ENCODE measurements around the gene MALL. TPM values are rescaled to one million over a fixed set of nuclear protein-coding genes. Genes with fewer than 3 reads are reported as not detected.

Gene MALL
- total and polyA plus RNA-seq, 2 of the 13 experiments (the other 11 are each of a cell fraction or from before 2014, with no cell fraction given) = not detected

- TF ChIP-seq, protein P1, sequence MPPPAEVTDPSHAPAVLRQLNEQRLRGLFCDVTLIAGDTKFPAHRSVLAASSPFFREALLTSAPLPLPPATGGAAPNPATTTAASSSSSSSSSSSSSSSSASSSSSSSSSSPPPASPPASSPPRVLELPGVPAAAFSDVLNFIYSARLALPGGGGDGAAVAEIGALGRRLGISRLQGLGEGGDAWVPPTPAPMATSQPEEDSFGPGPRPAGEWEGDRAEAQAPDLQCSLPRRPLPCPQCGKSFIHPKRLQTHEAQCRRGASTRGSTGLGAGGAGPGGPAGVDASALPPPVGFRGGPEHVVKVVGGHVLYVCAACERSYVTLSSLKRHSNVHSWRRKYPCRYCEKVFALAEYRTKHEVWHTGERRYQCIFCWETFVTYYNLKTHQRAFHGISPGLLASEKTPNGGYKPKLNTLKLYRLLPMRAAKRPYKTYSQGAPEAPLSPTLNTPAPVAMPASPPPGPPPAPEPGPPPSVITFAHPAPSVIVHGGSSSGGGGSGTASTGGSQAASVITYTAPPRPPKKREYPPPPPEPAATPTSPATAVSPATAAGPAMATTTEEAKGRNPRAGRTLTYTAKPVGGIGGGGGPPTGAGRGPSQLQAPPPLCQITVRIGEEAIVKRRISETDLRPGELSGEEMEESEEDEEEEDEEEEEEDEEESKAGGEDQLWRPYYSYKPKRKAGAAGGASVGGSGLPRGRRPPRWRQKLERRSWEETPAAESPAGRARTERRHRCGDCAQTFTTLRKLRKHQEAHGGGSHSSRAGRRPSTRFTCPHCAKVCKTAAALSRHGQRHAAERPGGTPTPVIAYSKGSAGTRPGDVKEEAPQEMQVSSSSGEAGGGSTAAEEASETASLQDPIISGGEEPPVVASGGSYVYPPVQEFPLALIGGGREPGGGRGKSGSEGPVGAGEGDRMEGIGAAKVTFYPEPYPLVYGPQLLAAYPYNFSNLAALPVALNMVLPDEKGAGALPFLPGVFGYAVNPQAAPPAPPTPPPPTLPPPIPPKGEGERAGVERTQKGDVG (CRISPR knock-in tag; IDR thresholded peaks at IDR 0.05; ENCODE audit: borderline replicate concordance) = no peak
- TF ChIP-seq ZSCAN29 (CRISPR knock-in tag; conservative IDR thresholded peaks at IDR 0.05) (peak; percentile 65; the same call in 1 of the 2 replicates), NAIF1 (CRISPR knock-in tag; IDR thresholded peaks at IDR 0.05; ENCODE audit: borderline replicate concordance) (no peak), FOXA3 (CRISPR knock-in tag; IDR thresholded peaks at IDR 0.05) (peak; percentile 82), RBAK (CRISPR knock-in tag; IDR thresholded peaks at IDR 0.05) (no peak), GLI4 (CRISPR knock-in tag; IDR thresholded peaks at IDR 0.05; ENCODE audit: borderline replicate concordance) (no peak), SOX5 (CRISPR knock-in tag; IDR thresholded peaks at IDR 0.05; ENCODE audit: borderline replicate concordance) (peak; percentile 76), ZNF556 (CRISPR knock-in tag; IDR thresholded peaks at IDR 0.05; ENCODE audit: borderline replicate concordance) (no peak), ARID5B (CRISPR knock-in tag; IDR thresholded peaks at IDR 0.05) (peak; percentile 96), SP5 (CRISPR knock-in tag; IDR thresholded peaks at IDR 0.05; ENCODE audit: borderline replicate concordance, low read depth) (peak; percentile 89), THYN1 (CRISPR knock-in tag; IDR thresholded peaks at IDR 0.05; ENCODE audit: borderline replicate concordance, low read depth) (no peak), ZNF460 (CRISPR knock-in tag; IDR thresholded peaks at IDR 0.05; ENCODE audit: borderline replicate concordance) (no peak), KDM3A (CRISPR knock-in tag; IDR thresholded peaks at IDR 0.05; ENCODE audit: low read depth) (no peak), SIX4 (CRISPR knock-in tag; IDR thresholded peaks at IDR 0.05) (no peak), JDP2 (CRISPR knock-in tag; IDR thresholded peaks at IDR 0.05; ENCODE audit: borderline replicate concordance) (no peak), U2AF1 (optimal IDR thresholded peaks at IDR 0.05; ENCODE audit: low read depth, low read length) (no peak), MIXL1 (CRISPR knock-in tag; IDR thresholded peaks at IDR 0.05) (peak; percentile 87), CTCF (CRISPR knock-in tag; IDR thresholded peaks at IDR 0.05) (no peak), ZNF740 (CRISPR knock-in tag; IDR thresholded peaks at IDR 0.05) (no peak), REPIN1 (CRISPR knock-in tag; IDR thresholded peaks at IDR 0.05; ENCODE audit: borderline replicate concordance, low read depth) (peak; percentile 70; the same call in 1 of the 2 replicates), DMAP1 (CRISPR knock-in tag; IDR thresholded peaks at IDR 0.05) (no peak), RXRA (CRISPR knock-in tag; IDR thresholded peaks at IDR 0.05) (no peak)
Observed at GRCh38 chr2:110146183-110146944, 30.7 kb upstream of the MALL start (continued).
